Central memory CD8-positive, alpha-beta T cell (primary cell): ENCODE data around the gene CLEC16A.

ENCODE experiments used
- ATAC-seq: fragments of 150-1000 bp; cut with Tn5 transposase; replicated peaks from 2 replicates; pipeline ENCODE4 v1.10.0; 2022; ENCODE audit warnings: mild to moderate bottlenecking, moderate FRiP score, moderate number of reproducible peaks; ENCODE audit not compliant: poor library complexity, severe bottlenecking; ENCODE audit errors: extremely low read depth
- DNase-seq, 2 donors: peaks; one replicate each; pipeline ENCODE4 v3.0.0; 2021; ENCODE audit warnings: low spot score in 2 of 2
- H3K27ac Mint-ChIP-seq: one replicate; pipeline ENCODE4 v1.8.0; 2022; ENCODE audit warnings: low read depth, mild to moderate bottlenecking, moderate library complexity, mixed read lengths
- H3K27me3 Mint-ChIP-seq: one replicate; pipeline ENCODE4 v1.8.0; 2022; ENCODE audit warnings: mixed read lengths
- H3K36me3 Mint-ChIP-seq: one replicate; pipeline ENCODE4 v1.8.0; 2022; ENCODE audit warnings: mild to moderate bottlenecking, moderate library complexity, mixed read lengths; ENCODE audit not compliant: insufficient read depth
- H3K4me1 Mint-ChIP-seq: one replicate; pipeline ENCODE4 v1.8.0; 2022; ENCODE audit warnings: mixed read lengths
- H3K4me3 Mint-ChIP-seq: one replicate; pipeline ENCODE4 v1.8.0; 2022; ENCODE audit warnings: mild to moderate bottlenecking, moderate library complexity, mixed read lengths
- H3K9me3 Mint-ChIP-seq: one replicate; pipeline ENCODE4 v1.8.0; 2022; ENCODE audit warnings: mixed read lengths

Gene CLEC16A

DNA sequence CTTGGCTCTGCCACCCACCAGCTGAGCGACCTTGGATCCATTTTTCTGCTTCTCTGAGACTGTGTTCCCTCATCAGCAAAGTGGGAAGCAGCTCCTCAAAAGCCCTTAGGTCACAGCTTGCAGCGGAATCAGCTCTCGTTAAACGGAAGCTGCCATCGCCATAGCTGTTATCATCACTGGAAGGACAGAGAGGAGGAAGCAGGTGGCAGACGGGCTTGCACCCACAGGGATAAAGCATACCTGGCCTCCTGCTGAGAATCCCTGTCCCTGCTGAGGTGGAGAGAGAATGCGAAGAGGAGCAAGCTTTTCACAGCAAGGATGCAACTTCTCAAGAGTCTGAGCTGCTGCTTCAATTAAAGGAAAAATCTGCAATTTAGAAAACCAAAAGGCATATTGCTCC, 106.6 kb downstream of the CLEC16A start:
- DNase-seq (no peak), ATAC-seq (no peak)
- peaks cover 8% of the 10 kb centered on the region for H3K36me3 Mint-ChIP-seq
- H3K27me3 Mint-ChIP-seq: no peaks in the 10 kb centered on the region
- peaks cover 36% of the 10 kb centered on the region for H3K4me1 Mint-ChIP-seq
- H3K27ac Mint-ChIP-seq: peak overlapping the region; percentile 44
- H3K4me3 Mint-ChIP-seq: no peak overlapping the region
- no peaks in the 10 kb centered on the region for H3K9me3 Mint-ChIP-seq

DNA sequence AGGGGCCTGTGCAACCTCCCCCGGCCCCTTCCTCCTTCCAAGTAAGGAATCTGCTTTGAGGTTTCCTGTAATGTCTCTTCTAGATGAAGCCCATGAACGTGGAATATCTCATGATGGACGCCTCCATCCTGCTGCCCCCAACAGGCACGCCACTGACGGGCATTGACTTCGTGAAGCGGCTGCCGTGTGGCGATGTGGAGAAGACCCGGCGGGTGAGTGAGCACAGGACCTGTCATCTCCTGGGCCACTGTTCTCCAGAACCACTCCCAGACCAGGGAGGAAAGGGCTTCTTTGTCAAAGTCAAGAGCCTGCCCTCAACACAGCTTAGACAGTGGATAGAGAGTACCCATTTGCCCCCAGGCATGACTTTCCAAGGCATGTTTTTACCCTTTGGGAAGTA, 107.1 kb downstream of the CLEC16A start:
- ATAC-seq (no peak), DNase-seq (no peak)
- no peaks in the 10 kb centered on the region for H3K9me3 Mint-ChIP-seq
- peak overlapping the region; percentile 19 for H3K27ac Mint-ChIP-seq
- peaks cover 41% of the 10 kb centered on the region for H3K4me1 Mint-ChIP-seq
- H3K4me3 Mint-ChIP-seq: peak overlapping the region; percentile 42
- H3K36me3 Mint-ChIP-seq: peaks cover 7% of the 10 kb centered on the region
- H3K27me3 Mint-ChIP-seq: no peaks in the 10 kb centered on the region

DNA sequence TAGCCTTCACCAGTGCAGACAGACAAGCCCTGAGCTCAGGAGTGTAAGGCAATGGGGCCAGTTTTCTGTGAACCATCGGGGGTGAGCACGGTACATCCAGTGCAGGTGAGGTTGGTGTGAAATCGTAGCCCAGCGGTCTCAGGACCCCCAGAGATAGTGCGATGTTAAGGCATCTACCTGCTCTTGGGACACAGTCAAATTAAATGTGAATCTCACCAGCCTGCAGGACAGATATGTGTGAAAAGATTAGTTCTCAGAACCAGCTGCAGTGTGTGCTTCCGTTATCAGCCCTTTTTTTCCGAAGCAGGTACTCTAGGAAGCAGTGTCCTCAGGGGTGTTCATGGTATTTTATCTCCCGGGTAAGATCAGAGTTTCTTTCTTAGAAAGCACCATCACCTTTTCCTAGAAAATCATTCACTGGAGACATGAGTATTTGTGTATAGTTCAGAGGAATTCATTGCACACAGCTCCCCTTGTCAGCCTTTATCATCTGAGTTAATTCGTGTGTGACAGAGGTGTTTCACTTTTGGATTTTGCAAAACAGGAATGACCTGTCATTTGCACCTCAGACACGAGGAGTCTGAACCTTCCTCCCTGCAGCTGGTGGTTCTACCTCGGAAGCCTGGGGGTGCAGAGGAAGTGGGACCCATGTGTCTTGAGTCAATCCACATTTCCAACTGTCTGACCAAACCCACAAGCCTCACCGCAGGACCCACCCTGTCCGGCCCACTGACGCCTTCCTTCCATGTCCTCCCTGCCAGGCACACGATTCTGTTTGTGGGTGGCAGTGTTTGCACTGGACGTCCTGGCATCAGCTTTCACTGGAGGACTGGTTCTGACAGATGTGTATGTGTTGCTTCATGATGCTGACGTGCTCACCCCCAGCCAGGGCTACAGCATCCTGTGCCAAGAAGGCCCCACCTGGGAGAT, 107.8 kb downstream of the CLEC16A start:
- ATAC-seq (peak; percentile 71), DNase-seq (no peak)
- peak overlapping the region; percentile 19 for H3K27ac Mint-ChIP-seq
- peak overlapping the region; percentile 42 for H3K4me3 Mint-ChIP-seq
- H3K4me1 Mint-ChIP-seq: peaks cover 45% of the 10 kb centered on the region
- H3K27me3 Mint-ChIP-seq: no peaks in the 10 kb centered on the region
- H3K36me3 Mint-ChIP-seq: peaks cover 6% of the 10 kb centered on the region
- no peaks in the 10 kb centered on the region for H3K9me3 Mint-ChIP-seq

DNA sequence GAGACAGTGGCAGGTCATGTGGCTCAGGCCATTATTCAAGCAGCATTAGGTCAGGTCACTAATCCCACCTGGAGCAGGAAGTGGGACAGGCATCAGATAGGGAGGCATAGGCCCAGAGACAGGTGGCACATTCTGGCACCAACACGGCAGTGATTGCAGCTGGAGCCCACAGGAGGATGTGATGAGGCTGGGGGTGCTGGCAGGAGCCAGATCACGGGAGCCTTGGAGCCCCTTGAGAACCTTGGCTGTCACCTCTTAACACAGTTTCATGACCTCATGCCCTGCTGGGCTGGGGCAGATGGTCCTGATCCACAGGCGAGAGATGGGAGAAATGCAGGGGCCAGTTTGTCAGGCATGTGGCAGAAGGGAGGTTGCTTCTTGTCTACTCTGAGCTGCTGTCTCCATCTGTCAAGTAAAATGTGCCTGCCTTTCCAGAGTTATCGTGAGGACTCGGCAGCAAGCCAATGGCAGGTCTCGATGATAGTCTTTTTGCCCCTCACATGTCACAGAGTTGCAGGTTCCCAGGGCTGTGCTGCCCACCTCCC, 109.6 kb downstream of the CLEC16A start:
- Mint-ChIP-seq H3K36me3 (peaks cover 8% of the 10 kb centered on the region), H3K27ac (no peak overlapping the region), H3K4me1 (peaks cover 45% of the 10 kb centered on the region), H3K27me3 (no peaks in the 10 kb centered on the region), H3K9me3 (no peaks in the 10 kb centered on the region), H3K4me3 (no peak overlapping the region)
- ATAC-seq (no peak), DNase-seq (no peak)

DNA sequence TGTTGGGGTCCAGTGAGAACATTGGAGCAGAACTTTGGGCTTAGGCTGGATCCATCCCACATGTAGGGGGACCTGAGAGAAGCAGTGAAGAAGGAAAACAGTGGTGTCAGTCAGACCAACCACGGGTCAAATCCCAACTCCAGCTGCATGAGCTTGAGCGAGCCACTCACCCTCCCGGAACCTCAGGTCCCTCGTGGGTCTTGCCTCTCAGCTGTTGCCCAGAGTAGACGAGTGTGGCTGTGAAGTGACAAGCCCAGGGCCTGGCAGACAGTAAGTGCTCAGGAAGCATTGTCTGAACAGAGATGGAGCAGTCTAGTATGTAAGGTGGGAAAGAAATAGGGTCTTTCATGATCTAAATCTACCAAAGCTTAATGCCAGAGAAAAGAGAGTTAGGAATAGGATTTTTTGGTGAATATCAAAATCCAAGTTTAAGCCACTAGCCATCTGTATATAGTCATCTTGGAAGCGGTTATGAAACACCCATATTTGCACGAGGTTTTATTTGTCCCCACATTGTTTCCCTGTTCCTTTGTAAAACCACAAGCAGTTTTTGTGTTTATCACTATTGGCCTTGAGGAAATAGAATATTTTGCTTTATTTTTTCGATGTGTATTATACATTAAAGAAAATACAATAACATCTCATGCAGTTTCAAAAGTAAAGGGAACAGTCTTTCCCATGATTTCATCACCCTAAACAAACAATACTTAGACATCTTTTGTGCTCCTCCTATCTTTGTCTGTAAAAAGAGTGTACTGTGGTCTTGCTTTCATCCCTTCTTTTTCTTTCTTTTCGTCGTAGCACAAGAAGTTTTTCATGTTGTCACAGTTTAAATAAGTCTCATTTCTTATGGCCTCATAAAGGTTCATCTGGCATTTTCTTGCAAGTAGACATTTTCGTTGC, 112.0 kb downstream of the CLEC16A start:
- no peak overlapping the region for H3K27ac Mint-ChIP-seq
- ATAC-seq: no peak
- H3K27me3 Mint-ChIP-seq: no peaks in the 10 kb centered on the region
- DNase-seq: no peak
- no peak overlapping the region for H3K4me3 Mint-ChIP-seq
- H3K9me3 Mint-ChIP-seq: no peaks in the 10 kb centered on the region
- H3K36me3 Mint-ChIP-seq: peaks cover 9% of the 10 kb centered on the region
- peaks cover 34% of the 10 kb centered on the region for H3K4me1 Mint-ChIP-seq

DNA sequence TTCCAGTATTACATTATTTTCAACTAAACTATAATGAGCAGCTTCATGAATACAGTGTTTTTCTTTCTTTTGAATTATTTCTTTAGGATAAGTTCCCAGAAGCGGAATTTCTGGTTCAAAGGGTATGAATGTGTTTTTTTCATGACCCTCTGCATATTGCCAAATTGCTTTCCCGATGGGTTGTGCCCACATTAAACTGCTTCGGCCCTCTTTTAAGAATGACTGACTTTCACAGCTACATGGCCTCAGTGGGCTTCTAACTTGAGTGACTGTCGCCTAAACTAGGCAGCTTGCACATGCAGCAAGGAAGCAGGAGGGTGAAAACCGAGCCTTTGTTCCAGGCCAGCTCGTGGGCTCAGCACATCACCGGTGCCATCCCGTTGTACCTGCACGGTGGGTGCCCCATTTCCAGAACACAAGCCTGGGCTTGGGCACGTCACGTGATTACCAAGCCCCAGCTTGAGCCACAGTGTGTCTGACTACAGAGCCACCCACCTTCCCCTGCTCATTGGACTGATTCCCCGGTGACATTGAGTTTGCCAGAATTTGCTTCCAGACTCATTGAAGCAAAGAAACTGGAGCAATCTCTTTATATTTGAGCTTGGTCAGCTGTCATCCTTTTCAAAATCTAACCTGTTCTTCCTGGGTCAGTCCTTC, 112.8 kb downstream of the CLEC16A start:
- H3K27ac Mint-ChIP-seq: no peak overlapping the region
- H3K27me3 Mint-ChIP-seq: no peaks in the 10 kb centered on the region
- H3K36me3 Mint-ChIP-seq: peaks cover 9% of the 10 kb centered on the region
- ATAC-seq (no peak), DNase-seq (no peak)
- H3K9me3 Mint-ChIP-seq: no peaks in the 10 kb centered on the region
- peaks cover 26% of the 10 kb centered on the region for H3K4me1 Mint-ChIP-seq
- no peak overlapping the region for H3K4me3 Mint-ChIP-seq

DNA sequence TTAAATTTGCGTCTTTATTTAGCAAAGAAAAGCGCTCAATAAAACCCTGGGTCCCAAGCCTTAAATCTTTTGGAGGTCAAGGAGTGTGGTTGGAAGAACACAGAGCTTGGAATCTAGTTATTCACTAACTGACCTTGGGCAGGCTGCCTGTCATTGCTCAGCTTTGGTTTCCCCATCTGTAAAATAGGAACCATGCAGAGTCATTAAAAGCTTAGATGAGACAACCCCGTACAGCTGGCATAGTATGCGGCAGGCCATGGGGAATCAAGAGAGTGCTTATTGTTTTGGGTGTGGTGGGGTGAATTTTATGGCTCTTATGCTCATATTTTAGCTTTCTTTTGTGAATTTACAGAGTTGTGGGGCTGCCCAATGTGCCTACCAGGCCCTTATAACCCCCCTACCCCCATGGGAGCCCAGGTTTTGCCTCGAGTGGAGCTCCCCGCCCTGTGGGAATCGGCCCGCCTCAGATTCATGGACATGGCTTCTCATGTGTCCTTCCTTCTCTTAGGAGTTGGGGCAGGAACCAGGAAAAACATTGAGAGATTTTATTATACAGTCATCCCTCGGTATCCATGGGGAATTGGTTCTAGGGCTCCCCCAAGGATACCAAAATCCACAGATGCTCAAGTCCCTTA, 113.5 kb downstream of the CLEC16A start:
- no peak for ATAC-seq
- no peak for DNase-seq
- H3K4me3 Mint-ChIP-seq: no peak overlapping the region
- H3K27ac Mint-ChIP-seq: no peak overlapping the region
- peaks cover 19% of the 10 kb centered on the region for H3K4me1 Mint-ChIP-seq
- H3K9me3 Mint-ChIP-seq: no peaks in the 10 kb centered on the region
- H3K27me3 Mint-ChIP-seq: no peaks in the 10 kb centered on the region
- peaks cover 9% of the 10 kb centered on the region for H3K36me3 Mint-ChIP-seq

DNA sequence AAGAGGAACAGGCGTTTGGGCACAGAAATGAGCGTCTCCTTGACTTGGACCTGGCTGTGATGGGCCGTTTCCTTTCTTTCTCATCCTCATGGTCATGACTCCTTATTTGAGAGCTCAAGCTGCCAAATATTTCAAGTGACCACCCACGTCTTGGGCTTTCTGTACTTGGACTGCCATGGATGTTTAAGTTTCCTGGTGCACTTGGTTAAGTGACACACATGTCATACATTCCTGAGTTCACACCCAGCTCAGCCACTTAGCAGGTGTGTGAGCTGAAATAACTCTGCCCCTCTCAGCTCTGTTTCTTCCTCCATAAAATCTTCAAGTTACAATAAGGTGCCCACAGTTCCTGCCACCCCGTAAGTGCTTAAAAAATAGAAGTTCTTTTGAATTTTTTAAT, 114.5 kb downstream of the CLEC16A start:
- H3K36me3 Mint-ChIP-seq: peaks cover 12% of the 10 kb centered on the region
- no peaks in the 10 kb centered on the region for H3K9me3 Mint-ChIP-seq
- H3K4me3 Mint-ChIP-seq: no peak overlapping the region
- no peaks in the 10 kb centered on the region for H3K27me3 Mint-ChIP-seq
- peaks cover 17% of the 10 kb centered on the region for H3K4me1 Mint-ChIP-seq
- H3K27ac Mint-ChIP-seq: no peak overlapping the region
- ATAC-seq (no peak), DNase-seq (no peak)

DNA sequence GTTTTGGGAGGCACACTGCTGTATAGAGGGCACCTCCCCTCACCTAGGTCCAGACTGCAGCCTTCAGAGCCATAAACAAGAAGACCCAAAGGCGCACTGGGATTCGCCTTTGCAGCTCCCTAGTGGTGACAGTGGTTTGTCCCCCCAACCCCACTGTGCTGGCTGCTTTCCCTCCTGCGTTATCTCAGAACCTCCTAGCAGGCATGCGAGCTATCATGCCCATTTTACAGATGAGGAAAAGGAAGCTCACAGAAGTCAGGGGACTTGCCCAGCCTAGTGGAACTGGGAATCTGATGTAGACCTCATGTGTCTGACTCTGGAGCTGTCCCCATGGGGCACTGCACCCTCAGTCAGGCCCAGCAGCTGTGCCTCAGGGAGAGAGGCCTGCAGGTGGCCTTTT, 115.2 kb downstream of the CLEC16A start:
- H3K27me3 Mint-ChIP-seq: no peaks in the 10 kb centered on the region
- no peak overlapping the region for H3K27ac Mint-ChIP-seq
- H3K4me3 Mint-ChIP-seq: no peak overlapping the region
- H3K36me3 Mint-ChIP-seq: peaks cover 10% of the 10 kb centered on the region
- H3K4me1 Mint-ChIP-seq: peaks cover 17% of the 10 kb centered on the region
- ATAC-seq: no peak
- H3K9me3 Mint-ChIP-seq: no peaks in the 10 kb centered on the region
- no peak for DNase-seq

DNA sequence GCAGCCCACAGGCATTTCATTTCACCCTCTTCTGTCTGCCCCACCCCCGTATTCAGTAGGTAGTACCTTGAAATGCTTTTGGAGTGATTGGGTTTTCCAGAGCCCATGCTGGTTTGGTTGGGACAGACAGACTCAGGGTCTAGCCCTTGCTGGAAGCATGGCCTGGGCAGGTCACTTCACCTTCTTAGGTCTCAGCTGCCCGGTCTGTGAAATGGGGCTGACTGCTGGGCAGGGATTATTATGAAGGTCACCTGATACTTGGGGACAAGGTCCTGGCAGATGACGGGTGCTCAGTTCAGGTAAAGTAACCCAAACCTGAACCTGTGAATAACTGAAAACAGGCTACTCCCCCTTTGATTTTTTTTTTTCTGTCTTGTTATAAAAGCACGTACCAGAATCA, 116.0 kb downstream of the CLEC16A start:
- Mint-ChIP-seq H3K27me3 (no peaks in the 10 kb centered on the region), H3K9me3 (no peaks in the 10 kb centered on the region), H3K4me1 (peaks cover 13% of the 10 kb centered on the region), H3K4me3 (no peak overlapping the region), H3K27ac (no peak overlapping the region), H3K36me3 (peaks cover 10% of the 10 kb centered on the region)
- ATAC-seq (no peak), DNase-seq (no peak)

DNA sequence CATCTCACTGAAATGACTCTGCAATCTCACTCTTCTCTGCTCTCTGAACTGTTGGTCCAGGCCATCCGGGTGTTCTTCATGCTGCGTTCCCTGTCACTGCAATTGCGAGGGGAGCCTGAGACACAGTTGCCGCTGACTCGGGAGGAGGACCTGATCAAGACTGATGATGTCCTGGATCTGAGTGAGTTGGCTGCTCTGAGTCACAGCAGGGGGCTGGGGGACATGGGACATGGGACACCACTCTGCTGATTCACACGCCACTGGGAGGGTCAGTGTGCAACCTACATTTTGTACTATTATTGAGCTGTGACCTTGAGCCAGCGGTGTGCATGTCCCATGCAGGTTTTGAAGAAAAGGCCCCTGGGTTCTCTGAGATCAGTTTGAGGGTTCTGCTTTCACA, 116.5 kb downstream of the CLEC16A start:
- Mint-ChIP-seq H3K4me3 (no peak overlapping the region), H3K4me1 (peaks cover 11% of the 10 kb centered on the region), H3K9me3 (no peaks in the 10 kb centered on the region), H3K27ac (no peak overlapping the region), H3K36me3 (peaks cover 10% of the 10 kb centered on the region), H3K27me3 (no peaks in the 10 kb centered on the region)
- DNase-seq (no peak), ATAC-seq (no peak)
